GM18508 (cell line): ENCODE data around the gene DOCK4.

Experiments
- ATAC-seq: cut with Tn5 transposase; IDR thresholded peaks from one replicate; pipeline ENCODE4 v1.9.1; 2021; ENCODE audit warnings: moderate number of reproducible peaks; ENCODE audit not compliant: insufficient read depth, unreplicated experiment

Gene DOCK4

DNA sequence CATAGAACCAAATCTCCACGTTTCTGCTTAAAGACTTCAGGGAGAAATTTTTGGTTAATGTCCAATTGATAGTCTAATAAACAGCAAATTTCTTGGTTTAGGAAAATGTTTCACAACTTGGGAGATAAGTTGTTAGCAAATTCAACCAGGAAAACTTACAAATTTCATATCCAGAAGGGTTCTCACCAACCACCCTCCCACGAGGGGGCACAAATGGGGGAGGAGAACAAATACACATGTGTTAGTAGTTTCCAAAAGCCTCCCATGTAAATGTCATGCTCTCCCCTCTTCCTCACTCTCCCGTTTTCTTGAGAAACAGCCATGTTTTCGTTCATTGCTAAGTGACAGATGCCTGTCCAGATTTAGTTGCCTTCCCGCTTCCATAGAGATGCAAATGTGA, 10.5 kb downstream of the DOCK4 start:
- no peak for ATAC-seq

DNA sequence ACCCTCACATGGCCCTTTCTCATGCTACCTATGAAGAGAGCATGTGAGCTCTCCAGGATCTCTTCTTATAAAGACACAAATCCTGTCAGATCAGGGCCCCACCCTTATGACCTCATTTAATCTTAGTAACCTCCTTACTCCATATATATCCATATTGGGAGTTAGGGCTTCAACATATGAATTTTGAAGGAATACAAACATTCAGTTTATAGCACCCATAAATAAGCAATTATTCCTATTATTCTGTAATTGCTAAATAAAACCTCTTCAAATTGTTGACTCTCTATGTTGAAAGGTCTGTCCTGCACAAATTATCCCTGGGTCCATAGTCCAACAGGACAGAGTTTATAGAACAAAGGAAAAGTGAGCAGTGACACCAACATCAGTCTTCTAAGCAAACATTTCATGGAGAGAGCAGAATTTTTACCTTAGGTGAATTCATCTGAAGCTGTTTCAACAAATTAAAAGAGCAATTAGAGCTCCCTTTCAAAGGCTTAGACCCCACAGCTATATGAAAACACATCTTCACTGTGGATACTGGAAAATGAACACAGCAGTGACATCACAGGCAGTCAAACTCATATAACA, 12.2 kb downstream of the DOCK4 start:
- ATAC-seq = no peak

DNA sequence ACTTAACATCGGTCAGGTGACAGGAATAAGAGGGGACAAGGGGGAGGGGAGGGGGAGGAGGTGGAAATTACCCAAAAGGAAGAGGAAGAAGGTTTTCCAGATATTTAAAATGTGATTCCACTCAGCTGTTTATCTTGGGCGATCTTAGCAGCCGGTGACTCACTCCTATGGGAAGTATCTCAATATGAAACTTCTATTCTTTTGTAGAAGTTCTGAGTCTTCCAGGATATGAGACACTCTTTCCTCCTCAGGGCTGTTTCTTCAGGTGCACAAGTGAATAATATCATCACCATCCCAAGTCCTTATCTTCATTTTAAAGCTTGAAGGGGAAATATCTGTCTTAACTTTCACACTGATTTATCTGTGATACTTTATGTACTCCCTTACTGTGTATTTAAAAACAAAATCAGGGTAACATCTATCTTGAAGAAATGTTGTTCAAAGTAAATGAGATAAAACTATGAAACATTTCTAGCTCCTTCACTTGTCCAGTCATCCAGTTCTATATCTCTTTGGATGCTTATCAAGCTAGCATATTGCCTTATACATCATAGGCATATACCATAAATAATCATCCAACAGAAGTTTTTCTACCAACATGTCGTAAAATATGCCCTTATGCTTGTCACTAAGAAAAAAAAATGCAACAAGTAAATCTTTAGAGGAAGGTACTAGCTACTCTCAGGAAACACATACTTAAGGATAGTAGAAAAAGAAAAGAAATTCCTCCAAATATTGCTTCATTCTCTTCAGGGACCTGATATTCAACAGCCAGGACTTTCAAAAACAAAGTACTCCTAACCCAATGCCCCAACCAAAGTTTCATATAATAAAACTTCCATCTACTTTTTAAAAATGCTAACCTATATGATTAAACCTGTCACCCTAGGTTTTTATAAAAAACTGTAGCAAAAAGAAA, 13.7 kb downstream of the DOCK4 start:
- ATAC-seq = no peak

DNA sequence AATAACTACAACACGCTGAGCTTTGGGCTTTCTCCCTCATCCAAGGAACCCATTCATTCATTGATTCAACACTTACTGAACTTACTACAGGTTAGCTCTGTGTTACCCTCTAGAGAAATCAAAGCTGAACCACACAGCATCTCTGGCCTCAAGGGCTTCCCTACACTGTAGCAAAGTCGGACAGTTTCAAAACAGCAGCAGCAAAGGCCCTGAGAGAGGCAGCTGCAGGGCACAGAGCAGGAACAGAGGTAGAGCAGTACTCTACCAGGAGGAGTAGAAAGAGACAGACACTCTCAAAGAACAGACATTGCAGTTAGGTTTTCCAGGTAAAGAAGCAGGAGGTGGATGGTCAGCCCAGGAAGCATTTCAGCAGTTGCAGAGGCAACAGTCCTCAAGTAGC, 16.1 kb downstream of the DOCK4 start:
- no peak for ATAC-seq

DNA sequence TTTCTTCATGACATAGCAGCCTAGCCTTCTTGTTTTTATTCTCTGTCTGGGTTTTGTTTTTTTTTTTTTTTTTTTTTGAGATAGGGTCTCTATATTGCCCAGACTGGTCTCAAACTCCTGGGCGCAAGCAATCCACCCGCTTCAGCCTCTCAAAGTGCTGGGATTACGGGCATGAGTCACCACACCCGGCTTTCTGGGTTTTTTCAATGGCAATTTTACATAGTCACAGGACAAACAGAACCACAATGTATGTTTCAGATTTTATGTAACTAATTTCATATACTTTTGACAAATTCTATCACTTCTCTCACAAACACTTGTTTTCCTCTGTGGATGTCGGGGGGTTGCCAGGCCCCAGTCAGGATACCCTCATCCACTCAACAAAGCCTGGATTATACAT, 16.5 kb downstream of the DOCK4 start:
- no peak for ATAC-seq

DNA sequence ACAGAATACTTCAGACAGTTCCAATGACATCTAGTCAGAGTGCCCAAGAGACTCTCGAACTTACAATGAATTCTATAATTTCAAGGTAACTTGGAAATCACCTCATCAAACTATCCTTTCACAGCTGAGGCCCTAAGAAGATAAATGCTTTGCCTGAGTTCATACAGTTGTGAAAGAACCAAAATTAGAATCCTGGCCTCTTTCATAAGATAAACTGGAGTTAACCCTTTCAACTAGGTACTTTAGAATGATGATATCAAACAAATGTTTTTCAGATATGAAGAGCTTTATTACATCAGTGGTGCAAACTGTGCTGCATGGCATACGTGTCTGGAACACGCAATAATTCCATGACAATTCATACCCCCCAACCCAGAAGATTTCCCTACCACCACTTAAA, 17.9 kb downstream of the DOCK4 start:
- no peak for ATAC-seq

DNA sequence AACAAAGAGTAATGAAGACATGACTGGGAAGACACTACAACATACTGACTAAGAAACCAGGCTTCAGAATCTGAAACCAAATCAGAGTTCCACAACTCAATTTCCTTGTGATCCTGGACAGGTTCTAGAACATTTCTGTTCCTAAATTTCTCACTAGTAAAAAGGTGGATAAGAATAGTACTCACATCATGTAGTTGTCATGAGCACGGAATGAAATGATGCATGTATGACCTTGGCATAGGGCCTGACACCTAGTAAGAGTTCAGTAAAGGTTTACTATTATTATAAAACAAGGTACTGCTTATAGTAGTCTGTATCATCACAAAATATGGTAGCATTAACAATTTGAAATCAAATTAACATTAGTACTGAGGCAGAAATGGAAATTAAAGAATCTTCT, 19.9 kb downstream of the DOCK4 start:
- ATAC-seq = no peak

DNA sequence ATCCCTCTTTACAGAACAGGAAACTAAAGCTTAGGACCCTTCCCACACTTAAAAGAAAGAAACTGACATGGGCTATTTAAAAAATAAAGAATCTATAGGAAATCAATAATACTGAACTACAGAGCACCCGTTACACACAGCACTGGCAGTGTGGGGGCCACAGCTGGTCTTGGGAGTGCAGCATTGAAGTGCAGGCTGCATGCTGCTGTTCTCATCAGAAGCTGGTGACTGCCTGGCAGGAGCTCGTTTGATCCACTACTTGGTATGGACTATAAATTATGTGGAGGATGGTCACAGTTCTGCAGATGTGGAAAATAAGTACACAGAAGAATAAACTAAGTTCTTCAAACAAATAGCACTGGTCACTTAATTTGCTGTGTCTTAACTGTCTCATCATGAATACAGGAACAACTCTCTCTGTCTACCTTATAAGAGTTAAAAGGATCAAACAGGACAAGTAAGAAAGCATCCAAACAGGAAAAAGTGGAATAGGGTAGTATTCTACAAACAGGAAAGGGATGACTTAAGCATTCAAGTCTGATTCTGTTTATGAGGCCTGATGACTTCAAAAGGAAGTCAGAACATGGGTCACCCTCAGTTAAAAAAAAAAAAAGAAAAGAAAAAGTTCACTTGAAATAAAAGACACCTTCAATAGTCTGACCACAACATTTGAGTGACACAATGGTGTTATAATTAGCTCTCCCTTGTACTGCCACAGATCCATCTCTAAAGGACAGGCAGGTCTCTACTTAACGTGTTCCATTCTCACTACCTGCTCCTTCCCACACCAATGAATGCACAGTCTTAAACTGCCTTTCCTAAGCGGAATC, 21.0 kb downstream of the DOCK4 start:
- no peak for ATAC-seq

DNA sequence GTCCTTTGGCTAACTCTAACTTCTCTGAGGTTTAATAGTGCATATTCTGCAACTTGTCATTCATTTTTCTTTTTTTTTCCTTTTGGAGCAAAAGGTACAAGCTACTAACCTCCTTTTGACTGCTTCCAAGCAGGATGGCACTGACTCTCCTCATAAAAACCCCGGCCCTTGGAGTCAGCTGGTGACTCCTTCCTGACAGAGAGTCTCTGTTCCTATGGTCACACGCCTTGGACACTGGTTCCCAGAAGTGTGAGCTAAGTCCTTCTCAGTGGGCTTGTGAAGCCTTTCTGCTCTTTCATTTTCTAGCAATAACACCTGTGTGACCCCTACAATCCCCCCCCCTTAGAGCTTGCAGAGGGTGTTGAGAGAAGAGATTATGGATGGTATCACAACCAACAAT, 21.7 kb downstream of the DOCK4 start:
- ATAC-seq = no peak

DNA sequence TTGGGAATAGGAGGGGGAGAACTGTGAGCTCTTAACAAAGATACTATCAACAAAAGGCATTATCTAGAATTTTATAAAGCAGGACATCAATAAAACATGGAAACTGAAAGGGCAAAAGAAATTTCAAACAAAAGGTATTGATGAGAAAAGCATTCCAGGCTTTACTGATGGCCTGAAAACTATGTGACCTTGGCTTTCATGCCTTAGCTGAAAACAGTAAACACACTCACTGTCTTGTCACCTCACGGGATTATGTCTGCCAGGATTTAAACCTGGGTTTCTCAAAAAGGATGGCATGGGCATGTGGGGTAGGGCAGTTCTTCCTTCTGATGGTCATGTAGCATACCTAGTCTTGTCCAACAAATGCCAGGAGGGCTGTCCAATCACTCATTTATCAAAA, 22.9 kb downstream of the DOCK4 start:
- no peak for ATAC-seq

DNA sequence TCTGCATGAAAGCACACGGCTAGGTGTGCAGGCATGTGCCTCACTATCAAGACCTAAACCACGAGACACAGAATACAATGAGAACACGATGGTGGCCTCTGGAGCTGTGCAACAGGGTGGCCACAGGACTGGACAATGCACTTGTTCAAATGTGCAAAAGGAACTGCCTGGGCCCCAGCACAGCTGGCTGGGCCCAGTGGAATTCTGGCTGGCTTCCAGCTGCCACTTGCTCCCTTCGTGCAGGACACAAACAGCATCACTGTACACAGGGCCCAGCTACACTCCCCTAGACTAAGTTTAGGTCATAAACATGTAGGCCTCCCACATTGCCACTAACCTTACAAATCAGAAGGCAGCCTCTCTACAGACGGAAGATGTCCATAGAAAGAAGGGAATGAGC, 23.4 kb downstream of the DOCK4 start:
- no peak for ATAC-seq

DNA sequence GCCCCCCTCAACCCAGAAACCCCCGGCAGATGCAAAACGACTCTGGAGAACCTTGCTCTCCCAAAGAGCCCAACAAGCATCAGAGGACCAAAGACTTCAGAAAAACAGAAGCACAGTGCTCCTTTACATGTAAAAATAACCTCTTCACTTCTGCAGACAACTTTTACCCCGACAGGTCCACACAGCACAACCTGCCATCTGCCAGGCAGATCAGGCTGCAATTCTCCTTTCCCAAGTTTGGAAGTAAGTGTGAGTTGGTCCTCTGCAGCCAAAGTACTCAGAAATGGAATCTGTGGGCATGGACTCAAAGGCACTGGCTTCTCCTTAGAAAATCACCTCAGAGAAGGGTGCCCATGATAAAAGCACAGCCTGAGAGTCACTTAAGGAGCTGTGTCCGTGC, 26.0 kb downstream of the DOCK4 start:
- ATAC-seq = no peak

DNA sequence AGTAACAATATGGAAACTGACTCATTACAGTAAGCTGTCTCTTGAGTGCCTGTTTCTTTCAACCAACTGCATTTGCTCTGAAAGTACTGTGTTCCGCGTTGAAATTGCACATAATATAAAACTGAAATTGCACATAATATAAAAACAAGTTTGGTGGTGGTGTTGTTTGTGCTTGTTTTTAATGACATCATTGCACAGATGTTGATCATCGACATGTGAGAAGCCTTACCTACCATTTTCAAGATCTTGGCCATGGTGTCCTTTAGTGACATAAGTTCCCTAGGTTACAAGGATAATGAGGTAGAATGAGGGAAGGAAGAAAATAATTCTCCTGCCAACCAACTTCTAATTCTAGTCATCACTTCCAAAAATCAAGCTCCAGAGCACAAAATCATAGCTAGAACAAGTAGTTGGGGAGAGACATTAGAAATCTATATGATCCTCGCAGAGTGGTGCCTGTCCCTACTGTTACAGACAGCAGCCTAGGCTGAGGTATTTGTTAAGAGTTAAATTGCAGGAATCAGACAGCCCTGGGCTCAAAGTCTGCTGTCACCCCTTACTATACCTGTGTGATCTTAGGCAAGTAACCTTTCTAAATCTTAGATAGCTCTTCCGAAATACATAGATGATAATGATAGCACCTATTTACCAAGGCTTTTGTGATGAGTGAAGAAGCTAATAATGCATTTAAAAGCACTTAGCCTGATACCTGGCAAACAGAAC, 29.3 kb downstream of the DOCK4 start:
- ATAC-seq = no peak

DNA sequence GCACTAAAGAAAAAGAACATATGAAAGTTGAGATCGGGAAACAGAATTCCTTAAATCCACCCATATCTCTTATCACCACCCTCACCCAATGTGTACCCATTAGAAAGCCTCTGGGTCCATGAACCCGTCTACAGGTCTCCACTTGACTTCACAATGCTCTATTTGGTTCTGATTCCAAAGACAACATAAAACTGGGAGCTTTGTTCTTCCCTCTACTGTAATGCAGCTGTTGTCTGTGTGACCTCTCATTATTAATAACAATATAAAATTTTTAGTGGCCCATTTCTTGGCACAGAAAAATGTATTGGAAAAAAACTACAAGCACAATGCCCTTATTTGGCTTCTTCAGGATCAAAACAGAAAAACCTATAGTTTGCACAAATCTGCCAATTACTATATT, 30.0 kb downstream of the DOCK4 start:
- no peak for ATAC-seq

DNA sequence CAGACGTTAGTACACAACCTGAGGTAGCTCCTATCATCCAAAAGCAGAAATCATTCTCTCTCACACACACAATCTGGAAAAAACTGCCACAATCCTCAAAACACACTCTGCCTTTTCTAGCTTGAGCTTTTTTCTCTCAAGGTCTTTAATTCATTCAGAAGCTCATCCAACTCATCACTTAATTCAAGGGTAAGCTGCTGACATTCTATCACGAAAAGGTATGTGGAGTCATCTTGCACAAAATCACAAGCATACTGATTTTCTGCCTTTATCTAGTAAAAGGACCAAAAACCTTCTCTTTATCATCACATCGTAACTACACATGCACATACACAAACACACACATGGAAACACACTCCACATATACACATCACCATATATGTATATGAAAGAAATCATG, 32.0 kb downstream of the DOCK4 start:
- no peak for ATAC-seq

DNA sequence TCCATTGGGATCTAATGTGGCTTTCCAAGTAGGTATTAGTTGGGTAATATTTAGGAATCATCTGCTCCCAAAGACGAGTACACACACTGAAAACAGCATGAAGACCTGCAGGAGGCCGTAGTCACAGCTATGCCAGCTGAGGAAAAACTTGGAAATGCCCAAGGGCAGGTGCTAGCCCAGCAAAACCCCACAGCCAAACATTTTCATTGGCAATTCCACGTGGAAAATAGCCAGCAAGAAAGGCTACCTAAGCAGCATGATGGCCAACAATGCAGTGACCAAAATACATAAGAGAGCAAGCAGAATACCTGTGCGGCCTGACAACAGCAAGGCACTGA, 32.7 kb downstream of the DOCK4 start:
- no peak for ATAC-seq

DNA sequence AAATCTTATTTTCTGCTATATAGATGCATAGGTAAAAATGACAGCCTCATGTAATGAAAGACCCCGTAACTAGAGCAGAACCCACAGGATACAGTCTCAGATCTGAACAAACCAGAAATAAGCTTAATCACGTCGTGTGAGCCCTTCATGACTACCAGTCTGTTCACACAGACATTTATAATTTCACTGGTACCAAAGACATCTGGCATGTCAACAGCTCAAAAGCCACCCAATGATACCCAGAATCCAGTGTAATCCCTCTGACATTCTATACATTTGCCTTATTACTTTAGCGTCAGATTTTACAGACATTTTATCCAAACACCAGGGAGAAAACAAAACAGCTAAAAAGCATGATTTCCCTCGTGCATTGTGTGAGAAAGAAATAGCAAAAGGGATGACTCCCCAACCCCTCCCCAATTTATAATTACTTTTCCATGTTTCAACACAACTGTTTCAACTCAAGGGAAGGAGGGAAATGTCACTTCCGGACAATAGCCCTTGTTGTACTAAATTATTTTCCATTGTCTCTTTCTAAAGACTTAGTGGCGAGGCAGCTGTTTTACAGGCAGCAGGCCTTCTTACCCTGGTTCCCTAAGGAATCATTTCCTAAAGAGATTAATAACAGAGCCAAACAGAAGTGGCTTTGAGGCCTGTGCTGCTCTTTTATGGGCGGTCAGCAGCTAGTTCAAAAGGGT, 33.2 kb downstream of the DOCK4 start:
- ATAC-seq = no peak

DNA sequence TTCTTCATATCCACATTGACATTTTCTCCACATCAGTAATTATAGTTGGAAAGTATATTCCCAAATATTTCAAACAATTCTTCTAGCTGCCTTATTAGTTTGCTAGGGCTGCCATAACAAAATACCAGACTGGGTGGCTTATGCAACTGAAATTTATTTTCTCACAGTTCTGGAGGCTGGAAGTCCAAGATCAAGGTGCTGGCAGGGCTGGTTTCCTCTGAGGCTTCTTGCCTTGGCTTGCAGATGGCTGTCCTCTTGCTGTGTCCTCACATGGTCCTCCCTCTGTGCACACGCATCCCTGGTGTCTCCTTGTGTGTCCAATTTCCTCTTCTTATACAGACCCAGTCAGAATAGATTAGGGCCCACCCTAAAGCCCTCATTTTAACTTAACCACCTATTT, 34.5 kb downstream of the DOCK4 start:
- no peak for ATAC-seq

DNA sequence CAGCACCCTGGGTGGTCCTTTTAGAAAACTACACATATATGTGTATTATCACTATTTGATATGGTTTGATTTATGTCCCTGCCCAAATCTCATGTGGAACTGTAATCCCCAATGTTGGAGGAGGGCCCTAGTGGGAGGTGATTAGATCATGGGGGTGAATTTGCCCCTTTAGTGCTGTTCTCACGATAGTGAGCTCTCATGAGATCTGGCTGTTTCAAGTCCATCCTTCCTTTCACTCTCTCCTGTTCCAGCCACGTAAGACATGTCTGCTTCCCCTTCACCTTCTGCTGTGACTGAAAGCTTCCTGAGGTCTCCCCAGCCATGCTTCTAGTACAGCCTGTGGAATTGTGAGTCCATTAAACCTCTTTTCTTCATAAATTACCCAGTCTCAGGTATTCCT, 37.3 kb downstream of the DOCK4 start:
- ATAC-seq = no peak

DNA sequence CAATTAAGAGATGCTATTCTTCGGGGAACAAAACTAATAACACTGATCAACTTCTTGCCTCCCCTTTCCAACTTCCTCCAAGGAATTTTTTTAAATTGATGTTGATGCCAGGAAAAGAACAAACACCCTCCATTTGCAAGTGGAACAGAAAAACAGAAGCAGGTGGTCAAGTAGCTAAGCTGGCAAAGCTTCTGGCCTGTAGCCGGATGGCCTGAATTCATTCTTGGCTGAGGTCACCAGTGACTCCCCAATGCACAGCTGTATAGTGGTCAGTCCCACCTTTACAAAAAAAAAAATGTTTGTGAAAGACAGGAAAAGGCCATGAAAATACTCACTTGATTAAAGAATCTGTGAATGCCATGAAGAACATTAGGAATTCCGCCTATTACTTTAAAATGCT, 39.1 kb downstream of the DOCK4 start:
- ATAC-seq = no peak
